ENCODE measurements around the gene OTOGL. TPM values are rescaled to one million over a fixed set of nuclear protein-coding genes. Genes with fewer than 3 reads are reported as not detected.

OTOGL gene
- under 0.01 TPM in 1 of 2 replicates, not detected in the other for total RNA-seq

GRCh38 chr12:80099259-80099658 is at the start of gene OTOGL:
TSS of gene OTOGL (plus strand) at chr12:80099537. CDS start at chr12:80209432, 109,895 bp downstream.

Other genes with a start within 250 kb of the OTOGL start
- 24.9 and 26.0 TPM in 2 replicates for gene PPP1R12A, start 164.4 kb upstream of the OTOGL start, total RNA-seq